Activated T-cell treated with anti-CD3 and anti-CD28 coated beads, Interleukin-2, amount 50 U/mL, for 24 hours (primary cell): ENCODE data around the gene GPR87.

Experiments used
- DNase-seq: peaks from one replicate; pipeline ENCODE4 v3.0.0-alpha.2; 2020
- H3K27ac Mint-ChIP-seq: 2 replicates; pipeline ENCODE4 v1.8.0; 2020; ENCODE audit warnings: mild to moderate bottlenecking, mixed read lengths
- H3K27me3 Mint-ChIP-seq: 2 replicates; pipeline ENCODE4 v1.8.0; 2020; ENCODE audit warnings: mixed read lengths
- H3K36me3 Mint-ChIP-seq: 2 replicates; pipeline ENCODE4 v1.8.0; 2020; ENCODE audit warnings: low read depth, mixed read lengths
- H3K4me1 Mint-ChIP-seq: 2 replicates; pipeline ENCODE4 v1.8.0; 2020; ENCODE audit warnings: low read depth, mixed read lengths
- H3K4me3 Mint-ChIP-seq: 2 replicates; pipeline ENCODE4 v1.8.0; 2020; ENCODE audit warnings: mild to moderate bottlenecking, moderate library complexity, mixed read lengths
- H3K9me3 Mint-ChIP-seq: 2 replicates; pipeline ENCODE4 v1.8.0; 2020; ENCODE audit warnings: mixed read lengths

Gene GPR87

DNA sequence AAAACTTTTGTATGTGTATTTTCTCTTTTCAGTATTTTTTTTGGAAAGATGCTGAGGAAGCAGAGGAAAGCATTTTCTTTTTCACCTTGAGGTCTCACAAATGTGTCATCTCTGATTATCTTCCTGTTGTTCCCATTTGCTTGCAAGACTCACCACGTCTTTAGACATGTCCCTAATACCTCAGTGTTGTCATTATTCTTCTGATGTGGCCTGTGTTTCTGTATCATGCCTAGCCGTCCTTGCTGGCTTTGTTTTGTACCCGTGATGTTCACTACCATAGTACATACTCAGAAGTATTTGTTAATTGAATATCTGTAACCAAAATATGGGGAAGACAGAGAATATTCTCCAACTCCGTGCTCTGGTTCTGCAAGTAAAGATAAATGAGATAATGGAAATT, 33.2 kb downstream of the GPR87 start:
- Mint-ChIP-seq H3K36me3 (no peaks in the 10 kb centered on the region), H3K27ac (peak overlapping the region; percentile 66), H3K27me3 (no peaks in the 10 kb centered on the region), H3K4me3 (no peak overlapping the region), H3K4me1 (peaks cover 36% of the 10 kb centered on the region), H3K9me3 (no peaks in the 10 kb centered on the region)
- no peak for DNase-seq

DNA sequence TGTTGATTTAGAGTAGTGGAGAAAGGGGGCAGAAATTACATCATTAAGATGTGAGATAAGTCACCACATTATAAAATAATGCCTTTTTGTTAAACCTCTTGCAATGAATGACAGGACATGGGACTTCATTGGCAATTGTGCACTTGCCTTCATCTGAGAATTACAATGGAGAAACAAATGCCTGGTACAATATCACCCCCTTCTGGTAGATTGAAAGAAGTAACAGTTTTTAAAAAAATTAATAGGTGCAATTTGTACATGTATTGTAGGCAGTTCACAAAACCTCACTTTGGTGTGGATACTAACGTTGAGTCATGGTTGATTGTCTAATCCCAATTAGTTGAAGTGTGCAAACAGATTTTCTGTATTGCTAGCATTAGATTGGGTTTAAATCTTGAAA, 33.7 kb downstream of the GPR87 start:
- Mint-ChIP-seq H3K4me1 (peaks cover 41% of the 10 kb centered on the region), H3K27ac (peak overlapping the region; percentile 66), H3K27me3 (no peaks in the 10 kb centered on the region), H3K36me3 (no peaks in the 10 kb centered on the region), H3K9me3 (no peaks in the 10 kb centered on the region), H3K4me3 (no peak overlapping the region)
- DNase-seq = no peak

DNA sequence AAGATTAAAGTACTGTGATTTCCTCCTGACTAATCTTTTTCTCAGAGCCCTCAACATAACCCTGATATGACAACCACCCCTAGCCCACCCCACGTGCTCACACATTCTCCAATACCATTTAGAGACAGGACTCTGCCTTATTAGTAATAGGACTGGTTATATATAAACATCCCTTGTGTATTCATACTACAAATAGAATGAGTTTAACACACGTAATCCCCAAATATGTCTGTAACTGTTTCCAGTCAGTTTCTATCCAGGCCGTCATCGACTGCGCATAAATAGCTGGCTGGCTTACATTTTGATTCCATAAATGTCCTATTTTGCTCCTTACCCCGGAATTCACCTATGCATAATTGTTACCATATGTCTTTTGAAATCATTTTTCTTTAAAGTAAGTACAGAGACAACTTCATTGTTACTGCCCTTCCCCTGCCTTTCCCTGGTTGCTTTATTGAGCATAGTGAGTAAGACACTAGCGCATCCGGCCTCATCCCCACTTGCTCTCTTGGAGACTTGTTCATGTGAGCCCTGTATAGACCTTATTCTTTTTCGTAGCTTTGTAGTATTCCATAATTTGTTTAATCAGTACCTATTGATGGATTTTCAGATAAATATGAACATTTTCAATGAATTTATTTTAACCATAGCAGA, 34.8 kb downstream of the GPR87 start:
- Mint-ChIP-seq H3K4me3 (no peak overlapping the region), H3K4me1 (peaks cover 45% of the 10 kb centered on the region), H3K27ac (no peak overlapping the region), H3K27me3 (no peaks in the 10 kb centered on the region), H3K9me3 (no peaks in the 10 kb centered on the region), H3K36me3 (no peaks in the 10 kb centered on the region)
- no peak for DNase-seq

DNA sequence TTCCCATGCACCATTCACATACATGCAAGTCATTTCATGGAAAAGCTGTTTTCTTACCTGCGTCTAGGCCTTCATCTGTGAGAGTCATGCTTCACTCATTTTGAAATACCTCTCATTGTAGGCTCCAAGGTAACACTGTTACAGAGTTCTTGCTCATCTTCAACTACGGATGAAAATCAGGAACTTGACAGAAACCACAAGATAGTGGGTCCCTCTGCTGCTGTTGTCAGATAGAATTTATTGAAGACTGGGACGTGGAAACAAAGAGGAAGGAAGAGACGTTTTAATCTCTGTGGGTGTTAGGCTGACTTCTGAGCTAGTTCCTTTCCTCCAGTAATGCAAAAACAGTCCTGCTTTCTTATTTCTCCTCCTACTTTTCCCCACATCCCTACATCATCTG, 38.4 kb downstream of the GPR87 start, which contains the start of gene P2RY14:
P2RY14 (minus strand) TSS at position 313 of the 400 bp plus-strand sequence. CDS start 64,226 bp downstream, outside the sequence.
- Mint-ChIP-seq H3K36me3 (no peaks in the 10 kb centered on the region), H3K27ac (peak within 1 kb of the TSS; percentile 79), H3K4me1 (peaks cover 53% of the 10 kb centered on the region), H3K4me3 (no peak within 1 kb of the TSS), H3K9me3 (no peaks in the 10 kb centered on the region), H3K27me3 (no peaks in the 10 kb centered on the region)
- DNase-seq = no peak

DNA sequence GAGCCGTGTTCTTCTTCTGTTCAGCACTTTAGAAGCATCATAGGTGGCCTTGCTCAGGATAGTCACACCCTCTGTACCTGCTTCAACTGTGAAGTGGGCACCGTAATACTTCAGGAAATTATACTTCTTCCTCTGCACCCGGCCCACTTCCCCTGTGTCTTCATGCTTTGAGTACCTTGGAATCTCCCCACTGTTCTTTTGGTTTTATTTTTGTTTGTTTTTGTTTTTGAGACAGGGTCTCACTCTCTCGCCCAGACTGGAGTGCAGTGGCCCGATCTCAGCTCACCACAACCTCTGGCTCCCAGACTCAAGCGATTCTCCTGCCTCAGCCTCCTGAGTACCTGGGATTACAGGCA, 40.0 kb downstream of the GPR87 start:
- DNase-seq = peak; percentile 34
- Mint-ChIP-seq H3K4me1 (peaks cover 49% of the 10 kb centered on the region), H3K27me3 (no peaks in the 10 kb centered on the region), H3K27ac (peak overlapping the region; percentile 82), H3K9me3 (no peaks in the 10 kb centered on the region), H3K36me3 (no peaks in the 10 kb centered on the region), H3K4me3 (peak overlapping the region; percentile 48)

DNA sequence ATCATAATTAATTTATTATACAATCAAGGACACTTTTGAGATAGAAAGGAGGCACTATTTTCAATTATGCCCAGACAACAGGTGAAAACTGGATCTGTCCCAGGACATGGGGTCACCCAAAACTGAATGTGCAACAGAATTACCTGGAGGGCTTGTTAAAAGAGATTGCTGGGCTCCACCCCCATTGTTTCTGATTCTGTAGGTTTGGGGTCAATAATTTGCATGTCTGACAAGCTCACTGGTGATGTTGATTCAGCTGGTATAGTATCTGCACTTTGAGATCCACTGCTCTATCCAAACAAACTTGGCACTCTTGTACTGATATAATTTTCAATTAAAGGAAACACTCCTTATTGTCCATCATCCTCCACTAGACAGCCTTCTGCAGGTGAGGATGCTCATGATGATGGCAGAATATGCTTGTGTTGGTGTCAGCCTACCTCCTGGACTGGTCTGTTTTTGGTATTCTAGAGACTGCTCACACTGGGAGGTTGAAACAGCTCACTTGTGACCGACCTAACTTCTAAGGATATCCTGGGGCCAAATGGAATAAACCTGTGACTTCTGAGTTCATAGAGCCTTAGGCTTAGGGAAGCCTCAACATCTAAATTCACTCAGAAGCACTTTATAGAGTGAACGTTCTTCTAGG, 40.5 kb downstream of the GPR87 start:
- peaks cover 49% of the 10 kb centered on the region for H3K4me1 Mint-ChIP-seq

DNA sequence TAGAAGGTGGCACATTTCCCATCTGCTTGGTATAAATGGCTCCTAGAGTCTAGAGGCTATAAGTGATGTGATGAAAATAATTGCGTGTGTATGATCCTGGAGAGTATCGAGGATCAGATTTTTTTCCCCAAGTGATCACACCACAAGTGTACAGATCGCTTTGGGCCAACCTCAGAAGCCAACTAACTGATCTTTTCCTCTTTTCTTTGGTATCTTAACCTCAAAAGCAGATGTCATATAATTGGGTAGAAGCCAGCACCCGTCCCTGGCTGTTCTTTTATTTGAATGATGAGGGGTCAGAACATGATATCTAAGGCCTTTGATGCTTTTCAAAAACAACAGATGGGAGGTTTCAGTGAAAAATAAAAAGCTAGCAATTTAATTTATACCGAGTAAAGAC, 41.5 kb downstream of the GPR87 start:
- H3K27me3 Mint-ChIP-seq = no peaks in the 10 kb centered on the region
- no peaks in the 10 kb centered on the region for H3K9me3 Mint-ChIP-seq
- H3K27ac Mint-ChIP-seq = no peak overlapping the region
- no peak for DNase-seq
- no peak overlapping the region for H3K4me3 Mint-ChIP-seq
- no peaks in the 10 kb centered on the region for H3K36me3 Mint-ChIP-seq
- peaks cover 53% of the 10 kb centered on the region for H3K4me1 Mint-ChIP-seq

More for the DNA sequence above, 40.5 kb downstream of the GPR87 start:
- no peak overlapping the region for H3K4me3 Mint-ChIP-seq
- no peaks in the 10 kb centered on the region for H3K27me3 Mint-ChIP-seq
- H3K27ac Mint-ChIP-seq = peak overlapping the region; percentile 82
- no peak for DNase-seq
- H3K36me3 Mint-ChIP-seq = no peaks in the 10 kb centered on the region
- H3K9me3 Mint-ChIP-seq = no peaks in the 10 kb centered on the region

DNA sequence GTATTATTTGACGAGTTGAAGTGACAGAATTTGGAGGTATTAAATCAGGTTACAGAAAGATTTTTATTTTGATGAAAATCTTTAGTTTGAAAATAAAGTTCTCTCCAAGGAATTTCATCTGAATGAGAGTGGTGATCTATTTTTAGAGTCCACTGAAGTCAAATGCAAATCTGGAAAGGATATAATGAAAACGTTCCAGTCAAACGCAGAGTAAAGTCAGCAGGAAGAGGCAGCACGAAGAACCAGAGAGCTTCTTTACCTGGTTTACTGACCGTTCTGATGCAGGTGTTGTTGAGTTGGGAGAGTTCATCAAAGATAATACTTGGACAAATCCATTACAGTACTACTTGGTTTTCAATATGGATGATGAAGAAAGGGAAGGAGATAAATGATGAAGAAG, 47.0 kb downstream of the GPR87 start:
- H3K4me3 Mint-ChIP-seq = no peak overlapping the region

DNA sequence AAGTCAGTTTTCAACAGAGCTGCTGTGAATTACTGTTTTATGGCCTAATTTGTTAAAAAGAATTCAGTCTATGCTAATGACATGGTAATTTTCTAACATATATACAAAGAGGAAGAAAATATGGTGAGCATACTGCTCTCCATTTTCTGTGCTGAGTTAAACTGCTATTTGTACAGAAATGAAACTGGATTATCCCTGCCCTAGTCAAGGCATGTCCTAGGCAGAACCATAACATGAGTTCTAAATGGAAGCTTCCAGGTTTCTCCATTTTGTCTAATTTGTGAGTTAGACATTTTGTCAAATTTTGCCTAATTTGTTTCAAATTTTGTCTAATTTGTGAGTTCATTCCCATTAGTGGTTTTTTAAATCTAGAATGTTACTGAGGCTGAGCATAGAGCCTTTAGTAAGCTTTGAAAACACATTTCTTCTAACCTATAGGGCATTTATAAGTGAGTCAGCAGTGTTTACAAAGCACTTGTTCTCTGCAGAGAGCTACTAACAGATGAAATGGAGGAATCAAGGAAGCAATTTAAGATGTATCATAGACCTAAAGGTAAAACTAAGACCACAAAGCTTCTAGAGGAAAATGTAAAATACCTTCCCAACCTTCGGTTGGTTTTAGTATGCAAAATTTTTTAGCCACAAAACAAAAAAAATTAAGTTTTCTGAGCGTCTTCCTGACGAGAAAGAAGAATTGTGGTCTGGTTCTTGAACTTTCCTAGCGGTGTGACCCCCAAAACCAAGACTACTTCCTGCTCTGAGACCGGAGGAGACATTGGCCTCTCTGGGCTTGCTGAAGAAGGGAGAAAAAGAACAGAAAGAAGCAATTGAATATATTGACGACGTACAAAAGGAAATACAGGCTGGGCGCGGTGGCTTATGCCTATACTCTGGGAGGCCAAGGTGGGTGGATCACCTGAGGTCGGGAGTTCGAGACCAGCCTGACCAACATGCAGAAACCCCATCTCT, 48.1 kb downstream of the GPR87 start:
- Mint-ChIP-seq H3K9me3 (no peaks in the 10 kb centered on the region), H3K4me3 (peak overlapping the region; percentile 26), H3K36me3 (no peaks in the 10 kb centered on the region), H3K27me3 (no peaks in the 10 kb centered on the region), H3K4me1 (peaks cover 25% of the 10 kb centered on the region), H3K27ac (peak overlapping the region; percentile 82)
- DNase-seq = peak; percentile 42

More for the DNA sequence above, 47.0 kb downstream of the GPR87 start:
- H3K9me3 Mint-ChIP-seq = no peaks in the 10 kb centered on the region
- H3K4me1 Mint-ChIP-seq = peaks cover 29% of the 10 kb centered on the region
- no peak overlapping the region for H3K27ac Mint-ChIP-seq
- no peak for DNase-seq
- H3K27me3 Mint-ChIP-seq = no peaks in the 10 kb centered on the region
- H3K36me3 Mint-ChIP-seq = no peaks in the 10 kb centered on the region

DNA sequence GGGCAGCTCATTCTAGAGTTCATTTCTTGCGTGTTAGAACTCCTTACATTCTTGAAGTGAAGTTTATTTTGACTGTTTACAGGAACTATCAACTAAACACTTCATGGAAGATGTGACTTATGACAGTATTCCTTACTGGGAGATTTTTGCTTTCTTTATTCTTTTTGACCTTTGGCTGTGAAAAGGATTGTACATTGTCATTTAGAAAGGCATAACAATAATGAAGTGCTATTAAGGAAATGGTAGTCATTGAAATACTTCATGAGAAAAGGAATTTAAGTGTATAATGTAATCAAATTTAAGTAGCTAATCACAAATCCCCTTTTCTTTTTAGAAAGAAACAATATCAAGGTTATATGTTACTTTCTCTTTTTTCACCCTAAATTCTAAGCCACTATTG, 49.6 kb downstream of the GPR87 start:
- H3K36me3 Mint-ChIP-seq = no peaks in the 10 kb centered on the region
- no peaks in the 10 kb centered on the region for H3K27me3 Mint-ChIP-seq
- no peak for DNase-seq
- no peak overlapping the region for H3K27ac Mint-ChIP-seq
- H3K9me3 Mint-ChIP-seq = no peaks in the 10 kb centered on the region
- no peak overlapping the region for H3K4me3 Mint-ChIP-seq
- peaks cover 24% of the 10 kb centered on the region for H3K4me1 Mint-ChIP-seq

DNA sequence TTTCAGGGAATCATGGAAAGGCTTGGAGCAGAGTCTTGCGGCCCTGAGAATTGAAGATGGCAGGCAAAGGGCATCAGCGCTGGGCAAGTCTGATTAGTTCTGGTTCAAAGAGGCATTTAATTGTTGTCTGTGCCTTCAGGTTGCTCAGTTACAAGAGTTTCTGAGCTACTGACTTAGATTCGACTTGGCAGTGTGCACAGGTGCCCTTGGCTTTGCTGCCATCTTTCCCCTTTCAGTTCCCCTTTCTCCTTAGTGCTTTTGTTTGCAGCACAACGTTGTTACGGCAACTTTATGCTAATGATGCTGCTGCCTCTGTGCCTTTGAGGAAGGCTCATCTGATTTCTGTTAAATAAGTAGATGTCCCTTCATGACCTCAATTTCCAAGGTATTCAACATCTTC, 50.8 kb downstream of the GPR87 start:
- H3K27ac Mint-ChIP-seq = no peak overlapping the region
- H3K4me1 Mint-ChIP-seq = peaks cover 24% of the 10 kb centered on the region
- H3K27me3 Mint-ChIP-seq = no peaks in the 10 kb centered on the region
- H3K4me3 Mint-ChIP-seq = no peak overlapping the region
- H3K36me3 Mint-ChIP-seq = no peaks in the 10 kb centered on the region
- H3K9me3 Mint-ChIP-seq = no peaks in the 10 kb centered on the region
- DNase-seq = no peak

DNA sequence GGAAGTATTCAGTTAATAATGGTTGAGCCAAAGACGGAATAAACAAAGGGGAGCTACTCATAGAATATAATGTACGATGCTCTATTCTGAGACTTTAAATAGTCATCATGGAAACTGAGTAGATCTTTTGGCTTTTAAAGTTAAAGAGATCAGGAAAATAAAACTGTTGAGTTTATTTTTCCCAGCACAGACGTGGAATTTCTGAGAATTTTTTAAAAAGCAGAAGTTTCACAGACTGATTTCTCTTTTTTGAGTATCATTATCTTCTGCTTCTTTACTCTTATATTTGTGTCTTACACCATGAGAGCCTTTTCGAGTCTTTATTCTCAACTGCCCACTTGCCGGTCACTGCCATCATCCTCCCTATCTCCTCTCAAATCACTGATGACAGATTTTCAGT, 51.5 kb downstream of the GPR87 start:
- Mint-ChIP-seq H3K27ac (no peak overlapping the region), H3K4me1 (peaks cover 20% of the 10 kb centered on the region), H3K27me3 (no peaks in the 10 kb centered on the region), H3K9me3 (no peaks in the 10 kb centered on the region), H3K36me3 (no peaks in the 10 kb centered on the region), H3K4me3 (no peak overlapping the region)
- no peak for DNase-seq

DNA sequence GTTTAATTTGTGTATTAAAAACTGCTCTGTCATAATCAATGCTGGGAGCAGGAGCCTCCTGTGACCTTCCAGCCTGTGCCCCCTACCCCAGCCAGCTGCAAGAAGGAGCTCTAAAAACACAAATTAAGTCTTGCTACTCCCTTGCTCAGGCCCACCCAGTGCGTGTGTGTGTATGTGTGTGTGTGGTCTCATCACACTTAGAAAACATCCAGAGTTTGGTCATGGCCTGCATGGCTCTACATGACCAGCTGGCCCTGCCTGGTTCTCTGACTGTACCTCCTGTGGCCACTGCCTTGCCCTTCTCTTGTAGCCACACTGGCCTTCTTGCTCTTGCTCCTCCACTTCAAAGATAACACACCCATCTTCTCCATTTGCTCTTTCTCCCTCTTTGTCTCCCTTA, 52.0 kb downstream of the GPR87 start:
- peaks cover 3% of the 10 kb centered on the region for H3K27me3 Mint-ChIP-seq
- H3K27ac Mint-ChIP-seq = no peak overlapping the region
- no peak for DNase-seq
- H3K4me1 Mint-ChIP-seq = peaks cover 16% of the 10 kb centered on the region
- H3K36me3 Mint-ChIP-seq = no peaks in the 10 kb centered on the region
- no peaks in the 10 kb centered on the region for H3K9me3 Mint-ChIP-seq
- no peak overlapping the region for H3K4me3 Mint-ChIP-seq

DNA sequence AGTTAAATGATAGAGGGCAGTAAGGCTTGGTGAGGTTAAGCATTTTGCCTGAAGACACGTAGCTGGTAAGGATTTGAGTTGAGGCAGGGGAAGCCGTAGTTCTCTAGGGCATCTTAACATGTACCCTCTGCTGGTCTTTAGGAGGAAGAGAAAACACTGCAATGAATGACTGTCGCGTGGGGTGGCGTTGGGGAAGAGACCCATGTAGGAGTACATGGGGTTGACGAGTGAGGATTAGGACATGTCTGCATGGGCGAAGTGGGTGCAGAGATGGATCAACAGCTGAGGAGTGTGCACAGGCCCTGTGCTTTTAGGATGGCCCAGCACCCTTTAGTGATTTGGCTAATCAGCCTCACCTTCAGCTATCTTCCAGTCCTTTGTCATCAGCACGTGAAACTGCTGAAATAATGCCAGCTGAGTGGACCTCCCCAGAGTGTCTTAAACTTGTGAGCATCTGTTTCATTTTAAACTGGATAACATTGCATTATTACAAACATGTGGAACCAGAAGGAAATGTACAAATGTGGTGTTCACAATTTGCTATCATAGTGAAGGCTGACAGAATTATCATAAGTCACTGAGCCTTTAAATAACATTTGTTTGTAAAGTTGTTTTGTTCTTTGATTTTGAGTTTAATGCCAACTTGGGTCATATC, 53.6 kb downstream of the GPR87 start:
- H3K9me3 Mint-ChIP-seq = no peaks in the 10 kb centered on the region
- no peak for DNase-seq
- no peak overlapping the region for H3K27ac Mint-ChIP-seq
- H3K4me3 Mint-ChIP-seq = no peak overlapping the region
- H3K27me3 Mint-ChIP-seq = peaks cover 3% of the 10 kb centered on the region
- peaks cover 2% of the 10 kb centered on the region for H3K4me1 Mint-ChIP-seq
- no peaks in the 10 kb centered on the region for H3K36me3 Mint-ChIP-seq
